Measurements from ENCODE around the gene RCL1. TPM values are rescaled to one million over a fixed set of nuclear protein-coding genes. Genes with fewer than 3 reads are reported as not detected.

RCL1 gene
- total RNA-seq, 4 donors from 2014 or later = 21.3 to 49.7 (median 37.7) TPM

- H3K27me3 ChIP-seq = no peaks in the 10 kb centered on the region
- H3K9me3 ChIP-seq = no peaks in the 10 kb centered on the region
- no peaks in the 10 kb centered on the region for H3K4me1 ChIP-seq
- H3K4me3 ChIP-seq = no peak overlapping the region
- TF ChIP-seq POLR2A (IDR thresholded peaks at IDR 0.05) (no peak), CTCF (IDR thresholded peaks at IDR 0.05) (no peak)
- intact Hi-C loops (cut with DNase I; ENCODE audit: low total_unique reads) = no loop called here
- no peak overlapping the region for H3K27ac ChIP-seq
- H3K36me3 ChIP-seq = no peaks in the 10 kb centered on the region
- DNase-seq = no peak
These were observed 8.4 kb downstream of the RCL1 start for GRCh38 chr9:4801156-4801555.

GRCh38 chr9:4803670-4804530, 11.2 kb downstream of the RCL1 start:
- no peak overlapping the region for H3K27ac ChIP-seq
- intact Hi-C loops (cut with DNase I; ENCODE audit: low total_unique reads) = no loop called here
- no peaks in the 10 kb centered on the region for H3K9me3 ChIP-seq
- no peaks in the 10 kb centered on the region for H3K4me1 ChIP-seq
- no peak overlapping the region for H3K4me3 ChIP-seq
- no peak for DNase-seq
- H3K27me3 ChIP-seq = no peaks in the 10 kb centered on the region
- H3K36me3 ChIP-seq = no peaks in the 10 kb centered on the region
- TF ChIP-seq POLR2A (IDR thresholded peaks at IDR 0.05) (no peak), CTCF (IDR thresholded peaks at IDR 0.05) (no peak)

GRCh38 chr9:4804531-4805016, 11.8 kb downstream of the RCL1 start:
- TF ChIP-seq CTCF (IDR thresholded peaks at IDR 0.05) (no peak), POLR2A (IDR thresholded peaks at IDR 0.05) (no peak)
- intact Hi-C loops (cut with DNase I; ENCODE audit: low total_unique reads) = no loop called here
- no peaks in the 10 kb centered on the region for H3K27me3 ChIP-seq
- H3K36me3 ChIP-seq = no peaks in the 10 kb centered on the region
- no peak for DNase-seq
- no peaks in the 10 kb centered on the region for H3K9me3 ChIP-seq
- no peaks in the 10 kb centered on the region for H3K4me1 ChIP-seq
- H3K27ac ChIP-seq = no peak overlapping the region
- H3K4me3 ChIP-seq = no peak overlapping the region

- no peak for TF ChIP-seq CTCF (IDR thresholded peaks at IDR 0.05)
- TF ChIP-seq POLR2A (IDR thresholded peaks at IDR 0.05) = no peak
- DNase-seq = no peak
- intact Hi-C loops (cut with DNase I; ENCODE audit: low total_unique reads) = no loop called here
- H3K4me3 ChIP-seq = no peak overlapping the region
- no peaks in the 10 kb centered on the region for H3K27me3 ChIP-seq
- H3K27ac ChIP-seq = no peak overlapping the region
- no peaks in the 10 kb centered on the region for H3K4me1 ChIP-seq
- H3K9me3 ChIP-seq = no peaks in the 10 kb centered on the region
- H3K36me3 ChIP-seq = no peaks in the 10 kb centered on the region
These were observed 12.6 kb downstream of the RCL1 start for GRCh38 chr9:4805191-4805918.

GRCh38 chr9:4810565-4810964, 17.8 kb downstream of the RCL1 start:
- Histone ChIP-seq H3K4me1 (no peaks in the 10 kb centered on the region), H3K27me3 (no peaks in the 10 kb centered on the region), H3K9me3 (peaks cover 0 to 4% of the 10 kb centered on the region in 2 donors), H3K36me3 (no peaks in the 10 kb centered on the region), H3K27ac (no peak overlapping the region), H3K4me3 (no peak overlapping the region)
- DNase-seq = no peak
- TF ChIP-seq POLR2A (IDR thresholded peaks at IDR 0.05) (no peak), CTCF (IDR thresholded peaks at IDR 0.05) (no peak)
- intact Hi-C loops (cut with DNase I; ENCODE audit: low total_unique reads) = no loop called here

Measured in uterus (tissue), 4 donors.